GM10266 (cell line): ENCODE data around the gene SFSWAP.

Experiments used
- DNase-seq: peaks from one replicate; pipeline ENCODE4 v3.0.0; 2012; ENCODE audit errors: extremely low spot score
- CTCF ChIP-seq: IDR thresholded peaks from 2 replicates; pipeline ENCODE4 v1.5.1; 2012; ENCODE audit warnings: mild to moderate bottlenecking, low read depth; ENCODE audit not compliant: control insufficient read depth, insufficient read depth; ENCODE audit errors: missing control alignments

SFSWAP gene

GRCh38 chr12:131711551-131712205 is 788 bp downstream of the SFSWAP start:
- TF ChIP-seq CTCF = no peak
- no peak for DNase-seq

GRCh38 chr12:131713349-131713748 is 2.5 kb downstream of the SFSWAP start:
- no peak for TF ChIP-seq CTCF
- no peak for DNase-seq

- no peak for DNase-seq
- TF ChIP-seq CTCF = no peak
Measured at GRCh38 chr12:131714759-131715158, 3.9 kb downstream of the SFSWAP start.

GRCh38 chr12:131716282-131716681 is 5.4 kb downstream of the SFSWAP start:
- TF ChIP-seq CTCF = no peak
- DNase-seq = no peak

- TF ChIP-seq CTCF = no peak
- no peak for DNase-seq
Measured at GRCh38 chr12:131720241-131720640, 9.4 kb downstream of the SFSWAP start.

- no peak for TF ChIP-seq CTCF
- no peak for DNase-seq
Measured at GRCh38 chr12:131720921-131721320, 10.0 kb downstream of the SFSWAP start.

- TF ChIP-seq CTCF = no peak
- DNase-seq = no peak
Measured at GRCh38 chr12:131721548-131721947, 10.7 kb downstream of the SFSWAP start.
